Anterior cingulate cortex (tissue), 58 donors: Measurements from ENCODE around the gene MAPK8IP3.

Experiments used
- DNase-seq, 58 donors: peaks; one replicate each; lab custom pipeline; 2025; lab: John Stamatoyannopoulos, UW

MAPK8IP3 gene

GRCh38 chr16:1732551-1732987 lies 26.6 kb downstream of the MAPK8IP3 start:
- peak in 13 of 58 donors; percentile 11 to 63 (median 24) for DNase-seq

- DNase-seq, result no peak
Observed at GRCh38 chr16:1734123-1734522, 28.1 kb downstream of the MAPK8IP3 start.

- no peak for DNase-seq
Observed at GRCh38 chr16:1734816-1735215, 28.8 kb downstream of the MAPK8IP3 start.

GRCh38 chr16:1740234-1740633 lies 34.2 kb downstream of the MAPK8IP3 start:
- no peak for DNase-seq

GRCh38 chr16:1740781-1741490 lies 34.9 kb downstream of the MAPK8IP3 start:
- DNase-seq, result no peak

- peak in 1 of 58 donors; percentile 22 for DNase-seq
Observed at GRCh38 chr16:1741553-1742165, 35.7 kb downstream of the MAPK8IP3 start.

- DNase-seq, result no peak
Observed at GRCh38 chr16:1743376-1744337, 37.7 kb downstream of the MAPK8IP3 start.

- no peak for DNase-seq
Observed at GRCh38 chr16:1744338-1744840, 38.4 kb downstream of the MAPK8IP3 start.

- no peak for DNase-seq
Observed at GRCh38 chr16:1745181-1745899, 39.3 kb downstream of the MAPK8IP3 start.

- DNase-seq, result no peak
Observed at GRCh38 chr16:1745900-1746692, 40.1 kb downstream of the MAPK8IP3 start.

- DNase-seq, result no peak
Observed at GRCh38 chr16:1746693-1747195, 40.7 kb downstream of the MAPK8IP3 start.

GRCh38 chr16:1747934-1748333 lies 41.9 kb downstream of the MAPK8IP3 start:
- no peak for DNase-seq

- no peak for DNase-seq
Observed at GRCh38 chr16:1749152-1750117, 43.4 kb downstream of the MAPK8IP3 start.

GRCh38 chr16:1751946-1752345 lies 46.0 kb downstream of the MAPK8IP3 start:
- no peak for DNase-seq

- DNase-seq, result peak in 2 of 58 donors; percentile 4 to 26
Observed at GRCh38 chr16:1752853-1753252, 46.9 kb downstream of the MAPK8IP3 start.

- DNase-seq, result no peak
Observed at GRCh38 chr16:1754204-1754603, 48.2 kb downstream of the MAPK8IP3 start.

GRCh38 chr16:1757714-1758461 lies 51.9 kb downstream of the MAPK8IP3 start:
- no peak for DNase-seq
